Body of pancreas (tissue), 4 donors: Measurements from ENCODE around the gene AZIN2.

ENCODE experiments used
- CTCF ChIP-seq, 7 experiments: fragments of 450-650 bp in 4 of 7; fragments of 200-600 bp in 3 of 7; sonication (generic) in 3 of 7; IDR thresholded peaks; one replicate each; pipeline ENCODE4 v1.5.1; 2016 to 2019; ENCODE audit warnings: antibody characterized with exemption in 7 of 7
- POLR2A ChIP-seq, 3 donors: fragments of 450-650 bp; IDR thresholded peaks; one replicate each; pipeline ENCODE4 v1.6.1; 2016; ENCODE audit warnings: antibody characterized with exemption in 3 of 3, mild to moderate bottlenecking in 2 of 3

DNA sequence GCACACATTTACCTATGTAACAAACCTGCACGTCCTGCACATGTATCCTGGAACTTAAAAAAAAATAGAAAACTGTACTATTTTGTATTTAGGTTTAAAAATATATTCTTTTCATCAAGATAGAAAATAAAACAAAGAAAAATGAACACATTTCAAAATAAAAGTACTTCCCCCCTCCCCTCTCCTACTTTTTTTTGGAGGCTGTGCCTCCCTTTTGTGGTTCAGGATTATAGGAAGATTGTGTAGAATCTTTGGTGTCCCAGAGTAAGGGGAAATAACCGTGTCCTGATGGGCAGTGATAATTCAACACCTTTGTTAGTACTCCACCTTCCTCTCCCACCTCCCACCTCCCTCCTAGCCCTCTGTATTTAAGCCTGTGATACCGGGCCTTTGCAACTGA lies 60.8 kb downstream of the AZIN2 start:
- no peak for TF ChIP-seq CTCF (IDR thresholded peaks at IDR 0.05)
- TF ChIP-seq POLR2A (IDR thresholded peaks at IDR 0.05) = no peak
